NK-92 (cell line): ENCODE data around the gene KIAA0753.
"Not testable (repeated sequence)": the region's sequence is repeated elsewhere in the genome, so short reads cannot be mapped to it uniquely, and the experiment has no call there.

Experiments used
- DNase-seq: peaks from one replicate; lab custom pipeline; 2025; ENCODE audit not compliant: unreplicated experiment; lab: John Stamatoyannopoulos, UW

The KIAA0753 gene

DNA sequence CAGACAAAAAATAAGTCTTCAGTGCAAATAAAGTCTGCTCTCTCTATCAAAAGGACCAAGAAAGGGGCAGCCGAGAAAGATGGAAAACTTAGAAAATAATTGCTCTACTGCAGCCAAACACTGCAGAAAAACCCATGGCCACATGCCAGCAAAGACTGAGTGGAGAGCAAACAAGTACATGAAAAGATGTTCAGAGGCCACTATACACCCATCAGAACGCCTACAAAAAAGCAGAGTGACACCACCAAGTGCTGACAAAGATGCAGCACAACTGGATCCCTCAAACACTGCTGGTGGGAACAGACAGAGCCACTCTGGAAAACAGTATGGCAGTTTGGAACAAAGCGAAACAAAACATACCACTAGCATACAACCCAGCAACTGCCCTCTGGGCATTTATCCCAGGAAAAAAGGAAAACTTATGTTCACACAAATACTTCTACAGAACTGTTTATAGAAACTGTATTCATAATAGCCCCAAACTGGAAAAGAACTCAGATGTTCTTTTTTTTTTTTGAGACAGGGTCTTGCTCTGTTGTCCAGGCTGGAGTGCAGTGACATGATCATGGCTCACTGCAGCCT, 36.7 kb downstream of the KIAA0753 start:
- DNase-seq = no peak

GRCh38 chr17:6602141-6602540, 38.4 kb downstream of the KIAA0753 start:
- DNase-seq = no peak

GRCh38 chr17:6599364-6599763, 41.1 kb downstream of the KIAA0753 start:
- DNase-seq = no peak

- DNase-seq = no peak
Observed at GRCh38 chr17:6597727-6598126, 42.8 kb downstream of the KIAA0753 start.

GRCh38 chr17:6596941-6597340, 43.6 kb downstream of the KIAA0753 start:
- DNase-seq = no peak

- no peak for DNase-seq
Observed at GRCh38 chr17:6596511-6596910, 44.0 kb downstream of the KIAA0753 start.

GRCh38 chr17:6596081-6596480, 44.4 kb downstream of the KIAA0753 start:
- DNase-seq = no peak

DNA sequence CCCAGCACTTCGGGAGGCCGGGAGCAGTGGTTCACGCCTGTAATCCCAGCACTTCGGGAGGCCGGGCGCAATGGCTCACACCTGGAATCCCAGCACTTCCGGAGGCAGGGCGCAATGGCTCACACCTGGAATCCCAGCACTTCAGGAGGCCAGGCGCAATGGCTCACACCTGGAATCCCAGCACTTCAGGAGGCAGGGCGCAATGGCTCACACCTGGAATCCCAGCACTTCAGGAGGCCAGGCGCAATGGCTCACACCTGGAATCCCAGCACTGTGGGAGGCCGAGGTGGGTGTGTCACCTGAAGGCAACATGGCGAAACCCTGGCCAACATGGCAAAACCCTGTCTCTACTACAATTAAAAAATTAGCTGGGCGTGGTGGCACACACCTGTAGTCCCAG, 47.1 kb downstream of the KIAA0753 start:
- not testable (repeated sequence) for DNase-seq

GRCh38 chr17:6592173-6592572, 48.3 kb downstream of the KIAA0753 start:
- no peak for DNase-seq

DNA sequence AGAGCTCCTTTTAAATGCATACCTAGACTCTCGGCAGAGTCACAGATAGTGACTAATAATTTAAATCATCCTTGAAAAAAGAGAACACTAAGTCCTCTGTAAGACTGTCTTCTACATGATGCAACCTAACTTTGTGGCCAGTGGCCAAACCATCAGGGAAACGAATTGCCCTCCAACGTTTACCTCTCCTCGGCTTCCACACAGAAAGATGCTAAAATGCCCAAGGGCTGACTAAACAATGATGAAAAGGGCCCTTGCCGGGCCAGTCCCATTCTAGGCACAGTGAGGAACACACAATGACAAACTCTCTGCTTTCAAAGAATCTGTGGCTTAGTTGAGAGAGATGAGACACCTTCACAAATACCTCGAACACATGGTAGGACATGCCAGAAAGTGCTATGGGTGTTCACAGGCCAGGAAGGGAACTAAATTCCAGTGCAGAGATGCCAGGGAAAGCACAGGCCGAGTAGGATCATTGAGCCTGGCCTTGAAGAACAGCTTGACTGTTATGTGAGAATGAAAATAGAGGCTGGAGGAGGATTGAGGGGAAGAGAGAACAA, 48.8 kb downstream of the KIAA0753 start:
- DNase-seq = no peak

GRCh38 chr17:6589266-6589946, 51.1 kb downstream of the KIAA0753 start:
- no peak for DNase-seq

GRCh38 chr17:6588165-6588564, 52.3 kb downstream of the KIAA0753 start:
- DNase-seq = no peak

GRCh38 chr17:6587310-6587709, 53.2 kb downstream of the KIAA0753 start:
- no peak for DNase-seq

GRCh38 chr17:6583411-6583810, 57.1 kb downstream of the KIAA0753 start:
- no peak for DNase-seq

- DNase-seq = no peak
Observed at GRCh38 chr17:6580625-6581024, 59.9 kb downstream of the KIAA0753 start.

DNA sequence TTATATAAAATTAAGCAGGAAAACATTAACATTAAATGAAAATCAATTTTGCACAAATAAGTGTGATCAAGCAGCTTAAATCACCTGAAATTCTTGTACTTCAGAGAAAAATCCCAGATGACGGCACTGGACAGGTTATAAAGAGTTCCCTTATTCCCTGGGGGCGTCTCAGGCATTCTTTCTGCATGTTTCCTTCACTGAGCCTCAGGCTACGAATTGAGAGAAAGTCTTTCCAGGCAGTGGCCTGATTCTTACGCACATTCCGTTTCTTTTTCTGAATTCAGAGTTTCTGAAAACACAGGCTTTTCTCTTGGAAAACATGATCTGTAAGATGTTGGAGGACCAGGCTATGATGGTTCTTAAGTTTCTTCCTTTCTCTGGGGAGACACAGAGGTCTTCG, 62.0 kb downstream of the KIAA0753 start:
- no peak for DNase-seq

- no peak for DNase-seq
Observed at GRCh38 chr17:6577686-6578263, 62.7 kb downstream of the KIAA0753 start.

DNA sequence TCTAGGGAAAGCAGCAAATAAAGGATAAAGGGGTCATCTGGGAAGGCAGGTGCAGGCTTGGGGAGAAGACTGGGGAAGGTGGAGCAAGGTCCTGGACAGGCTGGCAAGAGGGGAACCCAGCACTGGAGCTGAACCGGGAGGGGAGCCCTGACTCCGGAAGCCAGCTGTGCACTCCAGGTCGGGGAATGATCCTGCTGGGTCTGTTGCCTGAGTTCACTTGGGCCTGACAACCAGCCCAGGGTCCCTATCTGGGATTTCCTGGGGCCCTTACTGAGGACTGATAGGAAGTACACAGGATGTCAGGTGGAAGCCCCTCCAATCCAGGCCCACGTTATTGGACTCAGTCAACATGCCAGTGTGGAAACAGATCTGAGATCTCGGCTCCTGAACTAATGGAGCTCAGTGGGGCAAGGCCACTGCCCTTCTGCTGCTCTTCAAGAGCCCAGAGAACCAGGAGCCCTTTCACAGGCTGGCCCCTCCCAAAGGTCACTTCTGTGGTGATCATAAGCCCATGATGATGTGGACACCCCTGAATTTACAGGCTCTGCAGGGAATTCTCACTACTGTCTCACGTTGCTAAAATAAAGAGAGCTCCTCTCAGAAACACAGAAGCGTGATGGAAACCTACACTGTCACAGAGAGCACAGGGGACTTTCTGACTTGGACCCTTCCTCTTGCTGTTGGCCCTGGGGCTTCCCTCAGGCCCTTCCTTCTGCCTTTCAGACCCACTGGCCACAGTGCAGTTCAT, 64.3 kb downstream of the KIAA0753 start:
- DNase-seq = no peak

- no peak for DNase-seq
Observed at GRCh38 chr17:6575596-6575988, 64.9 kb downstream of the KIAA0753 start.

GRCh38 chr17:6574687-6575595, 65.6 kb downstream of the KIAA0753 start:
- DNase-seq = no peak
